Fibroblast of gingiva (primary cell): ENCODE results near the gene PPIP5K1.
A peak's percentile ranks its signal among the peaks of the same experiment; 100 is the strongest.
"Not testable (repeated sequence)": the region's sequence is repeated elsewhere in the genome, so short reads cannot be mapped to it uniquely, and the experiment has no call there.

Experiments
- DNase-seq: peaks from one replicate; pipeline ENCODE4 v3.0.0-alpha.2; 2011; ENCODE audit warnings: low read depth

The PPIP5K1 gene

DNA sequence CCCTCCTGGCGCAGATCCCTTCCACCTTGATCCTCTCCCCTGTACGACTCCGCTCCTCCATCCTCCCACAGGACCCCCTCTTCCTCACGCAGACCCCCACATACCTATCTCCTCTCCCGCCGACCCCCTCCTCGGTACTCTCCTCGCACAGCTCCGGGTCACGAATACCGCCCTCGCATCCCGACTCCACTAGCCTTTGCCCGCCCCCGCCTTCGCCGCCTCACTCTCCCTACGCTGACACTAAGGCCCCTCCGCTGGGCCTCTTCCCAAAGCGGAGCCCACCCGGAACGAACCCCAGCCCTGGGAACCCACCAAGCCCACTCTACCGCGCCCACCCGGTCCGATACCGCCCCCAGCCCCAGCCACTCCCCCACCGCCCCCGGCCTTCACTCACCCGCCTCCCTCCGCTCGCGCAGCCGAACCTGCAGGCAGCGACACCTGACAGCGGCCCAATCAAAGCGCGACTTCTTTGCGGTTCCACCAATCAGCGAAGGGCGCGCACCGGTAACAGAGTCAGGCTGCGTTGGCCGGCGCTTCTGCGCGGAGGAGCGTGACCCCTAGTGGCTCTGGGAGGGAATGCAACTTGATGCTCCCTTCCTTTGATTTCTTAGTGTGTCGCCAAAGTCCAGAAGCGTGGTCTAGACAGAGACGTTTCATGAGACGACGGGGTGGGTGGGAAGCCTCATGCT lies at the start of gene PPIP5K1:
Gene PPIP5K1 (minus strand): TSS at position 431 of the 689 bp plus-strand sequence. CDS start 5,704 bp downstream, outside the sequence.
- not testable (repeated sequence) for DNase-seq

DNA sequence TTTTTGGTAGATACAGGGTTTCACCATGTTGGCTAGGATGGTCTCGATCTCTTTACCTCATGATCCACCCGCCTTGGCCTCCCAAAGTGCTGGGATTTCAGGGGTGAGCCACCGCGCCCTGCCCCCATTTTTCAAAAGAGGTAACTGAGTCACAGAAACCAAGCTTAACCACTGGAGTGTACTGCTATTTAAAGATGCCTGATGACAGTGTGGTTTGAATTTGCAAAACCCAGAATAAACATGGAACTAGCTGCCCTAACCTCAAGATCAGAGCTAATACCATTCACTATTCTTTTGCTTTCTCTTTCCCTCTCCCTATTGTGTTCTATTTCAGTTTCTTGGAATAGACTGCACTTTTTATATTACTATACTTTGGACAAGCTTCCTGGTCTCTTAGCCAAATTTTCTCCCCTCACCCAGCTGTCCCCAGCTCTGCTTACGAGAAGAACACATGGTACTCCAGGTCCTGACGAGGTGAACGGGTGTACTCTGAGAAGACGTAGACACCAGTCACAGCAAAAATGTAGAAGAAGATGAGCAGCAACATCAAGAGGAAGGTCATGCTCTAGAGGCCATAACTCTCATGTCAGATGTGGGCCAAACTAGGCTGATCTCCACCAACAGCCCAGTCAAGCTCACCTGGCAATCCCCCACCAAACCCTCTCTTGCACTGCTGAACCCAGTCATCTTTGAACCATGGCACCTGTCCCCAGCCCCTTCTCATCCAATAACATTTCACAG lies 48.6 kb upstream of the PPIP5K1 start:
- not testable (repeated sequence) for DNase-seq

DNA sequence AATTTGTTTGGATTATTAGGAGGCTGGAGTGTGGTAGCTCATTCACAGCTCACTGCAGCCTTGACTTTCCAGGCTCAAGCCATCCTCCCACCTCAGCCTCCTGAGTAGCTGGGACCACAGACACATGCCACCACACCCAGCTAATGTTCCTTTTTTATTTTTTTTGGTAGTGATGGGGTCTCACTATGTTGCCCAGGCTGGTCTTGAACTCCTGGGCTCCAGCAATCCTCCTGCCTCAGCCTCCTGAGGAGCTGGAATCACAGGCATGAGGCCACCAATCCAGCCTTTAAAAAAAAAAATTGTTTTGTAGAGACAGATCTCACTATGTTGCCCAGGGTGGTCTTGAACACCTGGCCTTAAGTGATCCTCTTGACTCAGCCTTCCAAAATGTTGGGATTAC lies 36.9 kb upstream of the PPIP5K1 start:
- DNase-seq = not testable (repeated sequence)

DNA sequence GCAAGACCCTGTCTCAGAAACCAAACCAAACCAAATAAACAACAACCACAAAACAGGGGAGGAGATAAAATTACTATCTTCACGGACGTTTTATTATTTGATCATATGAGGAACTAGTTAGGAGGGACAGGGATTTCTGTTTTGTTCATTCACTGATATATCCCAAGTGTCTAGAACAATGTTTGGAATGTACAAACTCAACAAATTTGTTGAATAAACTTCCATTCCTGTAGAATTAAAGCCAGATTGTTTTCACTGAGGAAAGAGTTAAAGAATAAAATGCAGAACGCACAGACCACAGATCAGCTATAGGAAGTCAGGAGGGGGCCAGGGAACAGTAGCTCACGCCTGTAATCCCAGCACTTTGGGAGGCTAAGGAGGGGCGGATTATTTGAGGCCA lies 35.1 kb upstream of the PPIP5K1 start:
- DNase-seq = peak; percentile 49

DNA sequence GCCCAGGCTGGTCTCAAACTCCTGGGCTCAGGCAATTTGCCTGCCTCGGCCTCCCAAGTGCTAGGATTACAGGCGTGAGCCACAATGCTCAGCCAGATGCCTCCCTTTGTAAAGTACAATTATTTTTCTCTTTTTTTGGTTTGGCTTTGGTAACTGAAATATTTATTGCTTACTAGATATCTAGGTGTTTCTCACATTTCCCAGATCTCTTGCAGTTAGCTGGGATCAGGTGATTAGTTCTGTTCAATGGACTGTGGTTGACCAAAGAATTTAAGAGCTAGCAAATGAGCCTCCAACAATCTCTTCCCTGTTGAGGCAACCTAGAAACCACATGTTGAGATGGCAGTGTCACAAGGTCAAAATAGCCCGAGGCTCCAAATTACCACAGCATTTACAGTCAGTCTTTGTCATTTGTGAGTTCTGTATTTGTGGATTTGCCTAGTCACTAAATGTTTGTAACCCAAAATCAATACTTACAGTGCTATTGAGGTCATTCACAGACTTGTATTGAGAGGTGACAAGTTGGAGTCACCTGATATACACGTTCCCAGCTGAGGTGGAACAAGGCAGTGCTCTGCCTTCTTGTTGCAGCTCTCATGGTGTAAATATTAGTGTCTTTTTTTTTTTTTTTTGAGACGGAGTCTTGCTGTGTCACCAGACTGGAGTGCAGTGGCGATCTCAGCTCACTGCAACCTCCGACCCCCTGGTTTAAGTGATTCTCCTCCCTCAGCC lies 32.2 kb upstream of the PPIP5K1 start:
- not testable (repeated sequence) for DNase-seq

DNA sequence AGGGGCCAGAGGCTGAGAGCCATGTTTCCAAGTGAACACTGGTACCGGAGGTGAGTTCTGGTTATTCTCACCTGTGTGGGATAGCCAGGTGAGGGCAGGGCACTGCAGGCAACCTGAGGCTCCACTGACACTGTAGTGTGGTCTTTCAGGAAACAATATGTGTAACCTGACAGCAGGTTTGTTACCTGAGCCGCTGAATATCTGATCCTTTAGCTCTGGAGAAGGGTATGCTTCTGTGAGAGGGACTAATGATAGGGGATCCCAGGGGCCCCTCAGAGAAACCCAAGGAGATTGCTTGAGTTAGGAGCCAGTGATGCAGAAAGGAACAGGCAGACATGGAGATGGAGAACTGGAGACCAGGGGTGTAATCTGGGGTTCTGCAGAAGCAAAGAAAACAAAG lies 28.7 kb upstream of the PPIP5K1 start, which contains the start of gene STRC:
Gene STRC (minus strand): TSS at position 101 of the 400 bp plus-strand sequence. CDS start 78 bp downstream, at position 23.
- DNase-seq = not testable (repeated sequence)

DNA sequence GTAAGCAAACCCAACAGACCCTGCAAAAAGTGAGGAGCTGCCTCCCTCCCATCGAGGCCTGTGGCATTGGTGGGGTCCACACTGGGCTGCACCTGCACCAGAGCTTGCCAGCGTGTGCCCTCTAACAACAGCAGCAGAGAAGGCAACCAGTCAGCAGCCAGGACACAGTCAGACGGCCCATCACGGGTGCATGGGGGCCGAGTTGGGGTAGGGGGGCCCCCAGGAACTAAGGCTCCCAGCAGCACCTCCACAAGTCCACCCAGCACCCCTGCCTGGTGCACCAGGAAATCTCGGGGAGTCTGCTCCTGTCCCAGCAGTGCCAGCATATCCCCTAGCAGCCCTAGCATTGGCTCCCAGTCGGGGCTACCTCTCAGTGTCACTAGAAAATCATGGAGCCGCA lies 27.7 kb upstream of the PPIP5K1 start:
- DNase-seq = not testable (repeated sequence)

DNA sequence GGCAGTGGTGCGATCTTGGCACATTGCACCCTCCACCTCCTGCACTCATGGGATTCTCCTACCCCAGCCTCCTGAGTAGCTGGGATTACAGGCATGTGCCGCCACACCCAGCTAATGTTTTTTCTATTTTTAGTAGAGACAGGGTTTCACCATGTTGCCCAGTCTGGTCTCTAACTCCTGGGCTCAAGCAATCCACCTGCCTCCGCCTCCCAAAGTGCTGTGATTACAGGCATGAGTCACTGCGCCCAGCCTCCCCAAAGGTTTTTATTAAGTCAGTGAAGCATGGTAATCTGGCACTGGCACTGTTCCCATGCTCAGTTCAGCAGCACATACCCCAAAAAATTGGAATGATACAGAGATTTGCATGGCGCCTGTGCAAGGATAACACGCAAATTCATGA lies 12.2 kb upstream of the PPIP5K1 start:
- not testable (repeated sequence) for DNase-seq

DNA sequence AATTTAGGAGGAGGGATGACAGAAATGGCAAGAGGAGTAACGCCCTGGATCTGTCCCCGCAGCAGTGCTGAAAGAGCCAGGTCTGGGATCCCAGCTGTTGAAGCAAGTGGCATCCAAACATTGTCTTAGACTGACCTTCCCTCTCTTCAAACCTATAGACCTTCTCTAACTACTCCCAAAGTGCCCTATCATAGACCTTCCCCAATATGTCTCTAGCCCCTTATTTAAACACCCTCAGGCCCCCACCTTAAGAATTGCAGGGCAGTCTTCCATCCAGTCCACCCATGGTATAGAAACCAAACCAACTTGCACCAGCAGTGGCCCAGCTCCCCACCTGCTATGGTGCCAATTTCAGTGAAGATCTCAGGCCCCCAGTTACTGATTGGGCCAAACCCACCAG lies 10.2 kb upstream of the PPIP5K1 start:
- not testable (repeated sequence) for DNase-seq

DNA sequence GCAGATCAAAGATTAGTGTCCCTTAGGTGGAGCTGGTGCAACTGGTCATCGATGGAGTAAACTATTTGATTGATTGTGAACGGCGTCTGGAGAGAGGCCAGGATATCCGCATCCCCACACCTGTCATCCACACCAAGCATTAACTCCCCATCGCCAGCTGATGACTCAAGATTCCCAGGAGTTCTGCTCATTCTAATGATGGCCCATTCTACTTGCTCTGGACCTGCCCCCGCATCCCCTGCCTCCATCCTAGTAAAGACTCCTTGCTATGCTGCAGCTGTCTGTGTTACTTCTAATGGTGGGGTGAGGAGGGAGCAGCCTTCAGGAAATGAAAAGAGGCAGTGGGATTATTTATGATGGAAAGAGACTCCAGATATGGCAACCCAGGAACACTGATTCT lies 9.1 kb upstream of the PPIP5K1 start:
- DNase-seq = not testable (repeated sequence)

DNA sequence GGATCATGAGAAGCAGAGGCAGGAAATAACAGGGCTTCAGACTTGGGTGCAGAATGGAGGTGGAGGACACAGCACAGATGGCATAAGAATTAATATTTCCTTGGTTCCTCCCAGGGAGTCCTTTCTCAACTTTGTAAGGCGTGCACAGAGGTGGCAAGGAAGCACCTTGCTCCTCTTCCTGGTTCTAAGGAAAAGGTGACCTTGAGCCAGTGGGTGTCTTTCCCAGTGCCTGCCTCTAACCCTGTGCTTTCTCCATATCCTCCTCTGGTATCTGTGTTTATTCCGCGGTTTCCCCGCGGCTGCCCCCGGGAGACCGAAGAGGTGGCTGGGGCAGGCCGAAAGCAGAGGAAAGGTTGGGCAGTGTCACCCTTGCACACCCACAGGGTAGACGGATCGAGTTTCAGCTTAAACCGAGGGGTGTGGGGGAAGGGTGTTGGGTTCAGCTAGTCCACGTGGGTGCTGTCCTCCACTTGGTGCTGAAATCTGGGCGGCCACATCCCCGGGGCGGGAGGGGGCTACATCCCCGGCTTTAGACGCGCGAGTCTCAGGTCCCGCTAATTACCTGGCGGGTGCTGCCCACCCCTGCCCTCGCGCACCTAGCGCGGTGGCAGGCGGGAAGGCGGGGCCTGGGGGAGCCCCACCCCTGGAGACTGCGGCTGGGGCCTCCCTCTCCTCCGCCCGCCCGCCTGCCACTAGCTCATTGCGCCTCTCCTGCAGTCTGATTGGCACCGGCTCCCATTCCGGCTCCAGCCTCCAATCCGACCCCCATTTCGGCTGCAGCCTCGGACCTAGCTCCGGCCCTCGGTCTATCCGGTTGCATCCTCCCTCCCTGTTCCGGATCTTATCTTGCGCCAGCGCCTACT lies 3.6 kb upstream of the PPIP5K1 start, which contains the start of gene CKMT1B:
Gene CKMT1B (plus strand): TSS at position 700 of the 863 bp plus-strand sequence. CDS start 192 bp downstream, outside the sequence.
- not testable (repeated sequence) for DNase-seq

DNA sequence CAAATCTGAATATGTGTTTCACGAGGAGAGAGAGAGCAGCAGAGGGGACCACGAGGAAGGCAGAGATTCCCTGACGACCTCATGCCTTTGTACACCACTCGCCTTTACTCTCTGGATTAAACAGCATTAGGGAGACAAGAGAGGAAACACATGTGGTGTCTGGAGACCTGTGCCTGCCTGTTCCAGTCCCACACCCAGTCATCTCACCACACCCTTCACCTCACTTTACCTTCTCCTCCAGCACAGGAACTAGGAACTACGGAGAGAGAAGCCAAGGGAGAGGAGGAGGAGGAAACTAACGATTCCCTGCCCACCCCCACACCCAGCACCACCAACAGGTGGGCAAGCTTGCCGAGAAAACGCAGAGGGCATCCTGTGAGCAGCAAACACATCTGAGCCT lies 2.8 kb upstream of the PPIP5K1 start:
- not testable (repeated sequence) for DNase-seq

DNA sequence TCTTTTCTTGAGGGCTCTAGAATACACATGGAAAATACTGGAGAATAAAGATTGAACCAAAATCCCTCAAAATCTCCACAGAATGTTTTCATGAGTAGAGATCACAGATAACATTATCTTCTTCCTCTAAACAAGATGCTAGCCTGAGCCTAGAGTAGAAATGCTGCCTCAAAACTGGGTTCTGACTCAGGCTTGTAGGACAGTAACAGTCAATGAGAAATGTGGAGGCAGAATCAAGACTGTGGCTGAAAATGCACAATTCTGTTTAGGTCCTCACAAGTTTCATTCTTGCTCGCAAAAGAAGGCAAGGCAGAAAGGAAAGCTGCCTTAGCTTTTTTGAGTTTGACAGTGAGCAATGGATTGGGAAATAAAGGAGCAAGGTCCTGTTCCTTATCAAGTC lies 15.4 kb downstream of the PPIP5K1 start:
- DNase-seq = not testable (repeated sequence)

DNA sequence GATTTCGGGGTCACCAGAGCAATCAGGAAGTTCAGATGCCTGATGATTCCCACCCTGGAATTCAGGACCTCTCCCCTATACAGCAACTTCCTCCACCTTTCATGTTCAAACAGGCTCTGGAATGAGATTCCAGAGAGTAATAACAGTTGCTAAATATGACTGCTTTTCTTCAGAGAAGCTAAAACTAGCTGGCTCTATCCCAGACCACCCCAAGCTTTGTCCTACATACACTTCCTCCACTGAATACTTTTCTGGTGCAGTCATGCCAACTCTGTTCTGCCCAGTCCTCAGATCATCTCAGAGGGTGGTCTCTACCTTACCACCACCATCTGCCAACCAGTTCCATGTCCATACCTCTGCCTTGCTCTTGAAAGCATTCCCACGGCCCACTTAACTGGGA lies 23.4 kb downstream of the PPIP5K1 start:
- not testable (repeated sequence) for DNase-seq

DNA sequence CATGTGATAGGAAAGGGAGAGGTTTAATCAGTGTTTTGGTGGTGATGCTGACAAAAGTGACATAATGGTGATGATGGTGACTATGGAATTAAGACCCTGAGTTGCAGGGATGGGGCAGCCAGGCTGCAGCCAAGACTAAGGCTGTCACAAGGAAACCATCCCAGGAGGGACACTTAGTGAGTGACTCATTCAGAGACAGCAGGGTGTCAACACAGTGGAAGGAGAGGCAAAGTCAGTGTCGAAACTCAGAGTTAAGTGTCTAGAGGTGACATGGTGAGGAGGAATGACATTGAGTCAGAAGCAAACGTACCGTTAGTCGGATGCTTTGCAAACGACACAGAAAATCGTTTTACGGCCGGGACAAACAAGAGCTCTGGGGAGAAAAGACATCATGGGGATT lies 26.2 kb downstream of the PPIP5K1 start:
- DNase-seq = not testable (repeated sequence)

DNA sequence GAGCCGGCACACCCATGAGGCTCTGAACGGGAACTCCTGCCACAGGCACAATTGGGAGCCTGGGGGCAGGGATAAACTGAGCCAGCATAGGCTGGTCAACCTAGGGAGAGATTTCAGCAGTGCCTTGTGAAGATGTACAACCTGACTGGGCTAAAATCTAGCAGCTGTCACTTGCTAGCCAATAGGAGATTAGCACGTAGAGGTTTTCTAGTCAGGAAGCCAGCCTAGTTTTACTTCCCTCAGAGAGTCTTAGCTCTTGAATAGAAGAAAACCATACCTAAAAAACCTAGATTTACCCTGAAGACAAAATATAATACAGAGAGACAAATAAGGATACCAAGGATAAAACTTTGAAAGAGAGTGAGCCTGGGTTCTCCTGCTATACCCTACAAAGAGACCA lies 27.3 kb downstream of the PPIP5K1 start:
- not testable (repeated sequence) for DNase-seq

DNA sequence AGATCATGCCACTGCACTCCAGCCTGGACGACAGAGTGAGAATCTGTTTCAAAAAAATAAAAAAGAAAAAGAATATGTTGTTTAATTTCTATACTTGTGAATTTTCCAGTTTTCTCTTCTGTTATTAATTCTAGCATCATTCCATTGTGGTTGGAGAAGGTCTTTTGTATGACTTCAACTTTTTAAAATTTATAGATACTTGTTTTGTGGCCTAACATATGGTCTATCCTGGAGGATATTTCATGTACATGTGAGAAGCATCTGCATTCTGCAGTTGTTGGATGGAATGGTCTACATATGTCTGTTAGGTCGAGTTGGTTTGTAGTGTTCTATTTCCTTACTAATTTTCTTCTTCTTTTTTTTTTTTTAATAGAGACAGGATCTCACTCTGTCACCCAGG lies 37.0 kb downstream of the PPIP5K1 start:
- DNase-seq = no peak

DNA sequence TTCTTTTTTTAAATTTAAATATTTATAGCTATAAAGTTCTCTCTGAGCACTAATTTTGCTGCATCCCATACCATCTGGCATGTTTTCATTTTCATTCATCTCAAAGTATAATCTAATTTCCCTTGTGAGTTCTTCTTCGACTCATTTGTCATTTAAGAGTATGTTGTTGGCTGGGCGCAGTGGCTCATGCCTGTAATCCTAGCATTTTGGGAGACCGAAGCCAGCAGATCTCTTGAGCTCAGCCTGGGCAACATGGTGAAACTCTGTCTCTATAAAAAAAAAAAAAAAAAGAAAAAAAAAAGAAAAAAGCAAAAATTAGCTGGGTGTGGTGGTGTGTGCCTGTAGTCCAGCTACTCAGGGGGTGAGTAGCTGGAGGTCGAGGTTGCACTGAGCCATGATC lies 37.8 kb downstream of the PPIP5K1 start:
- DNase-seq = no peak

DNA sequence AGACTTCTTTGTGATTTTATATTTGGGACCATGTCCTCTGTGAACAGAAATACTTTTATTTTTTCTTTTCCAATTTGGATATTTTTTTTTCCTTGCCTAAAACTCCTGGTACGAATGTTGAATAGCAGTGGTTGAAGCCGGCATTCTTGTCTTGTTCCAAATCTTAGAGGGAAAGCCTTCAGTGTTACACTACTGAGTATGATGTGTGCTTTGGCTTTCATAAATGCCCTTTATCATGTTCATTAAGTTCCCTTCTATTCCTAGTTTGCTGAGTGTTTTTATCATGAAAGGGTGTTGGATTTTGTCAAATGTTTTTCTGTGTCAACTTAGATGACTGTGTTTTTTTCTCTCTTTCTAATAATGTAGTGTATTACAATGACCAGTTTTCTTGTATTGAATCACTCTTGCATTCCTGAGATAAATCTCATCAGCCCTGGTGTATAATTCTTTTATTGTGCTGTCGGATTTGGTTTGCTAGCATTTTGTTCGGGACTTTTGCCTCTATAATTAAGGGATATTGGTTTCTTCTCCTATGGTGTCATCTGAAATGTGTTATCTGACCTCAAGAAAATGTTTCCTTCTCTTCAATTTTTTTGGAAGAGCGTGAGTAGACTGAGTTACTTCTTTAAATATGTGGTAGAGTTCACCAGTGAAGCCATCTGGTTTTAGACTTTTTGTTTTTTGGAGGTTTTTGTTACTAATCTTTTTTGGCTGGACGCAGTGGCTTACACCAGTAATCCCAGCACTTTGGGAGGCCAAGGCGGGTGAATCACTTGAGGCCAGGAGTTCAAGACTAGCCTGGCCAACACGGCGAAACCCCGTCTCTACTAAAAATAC lies 39.3 kb downstream of the PPIP5K1 start:
- peak; percentile 85 for DNase-seq

DNA sequence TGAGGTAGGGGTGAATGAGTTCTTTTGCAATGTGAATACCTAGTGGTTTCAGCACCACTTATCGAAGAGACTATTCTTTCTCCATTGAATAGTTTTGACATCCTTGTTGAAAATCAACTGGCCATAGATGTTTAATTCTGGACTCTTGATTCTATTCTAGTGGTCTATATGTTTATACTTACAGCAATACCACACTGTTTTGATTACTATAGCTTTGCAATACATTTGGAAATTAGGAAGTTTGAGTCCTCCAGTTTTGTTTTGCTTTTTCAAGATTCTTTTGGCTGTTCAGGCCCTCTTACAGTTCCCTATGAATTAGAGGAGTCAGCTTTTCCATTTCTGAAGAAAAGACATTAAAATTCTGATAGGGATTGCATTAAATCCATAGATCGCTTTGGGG lies 42.5 kb downstream of the PPIP5K1 start:
- no peak for DNase-seq

DNA sequence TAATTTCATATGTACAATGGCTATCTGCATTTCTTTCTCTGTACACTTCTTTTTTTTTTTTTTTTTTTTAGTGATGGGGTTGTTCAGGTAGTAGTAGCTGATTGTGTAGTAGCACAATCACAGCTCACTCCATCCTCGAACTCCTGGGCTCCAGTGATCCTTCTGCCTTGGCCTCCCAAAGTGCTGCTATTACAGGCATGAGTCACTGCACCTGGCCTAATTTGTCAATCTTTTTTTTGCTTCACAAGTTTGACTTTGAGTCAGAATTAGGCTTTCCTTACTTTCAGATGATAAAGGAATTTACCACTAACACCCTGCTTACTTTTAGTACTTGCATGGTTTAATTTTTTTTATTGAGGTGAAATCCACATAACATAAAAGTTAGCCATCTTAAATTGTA lies 44.6 kb downstream of the PPIP5K1 start:
- DNase-seq = no peak
